ENCODE measurements around the gene GATAD2B. TPM values are rescaled to one million over a fixed set of nuclear protein-coding genes. Genes with fewer than 3 reads are reported as not detected.

Gene GATAD2B
- total and polyA plus RNA-seq, 7 donors: 1.8 to 37.4 (median 16.4) TPM

DNA sequence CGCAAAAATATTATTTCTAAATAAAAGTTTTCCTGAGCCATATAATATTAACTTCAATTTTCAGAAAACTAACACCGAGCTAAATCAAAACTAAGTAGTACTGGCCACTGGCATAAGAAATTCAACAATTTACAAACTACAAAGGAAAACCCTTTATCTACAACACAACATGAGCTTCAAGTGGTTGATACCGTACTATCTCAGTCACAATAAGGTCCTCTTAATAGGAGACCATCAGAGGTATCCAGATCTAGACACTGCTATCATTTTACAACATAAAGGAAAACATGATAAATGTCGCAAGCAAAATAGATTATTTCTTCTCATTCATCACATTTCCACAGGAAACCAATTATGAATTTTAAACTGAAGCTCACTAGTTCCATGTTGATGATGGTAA is 39.5 kb downstream of the GATAD2B start:
- no peak for DNase-seq
- intact Hi-C loops (cut with DNase I): loop anchor here (5.0 kb wide), 1 partner anchor 39 kb away; the partner anchor contains the start of gene GATAD2B

DNA sequence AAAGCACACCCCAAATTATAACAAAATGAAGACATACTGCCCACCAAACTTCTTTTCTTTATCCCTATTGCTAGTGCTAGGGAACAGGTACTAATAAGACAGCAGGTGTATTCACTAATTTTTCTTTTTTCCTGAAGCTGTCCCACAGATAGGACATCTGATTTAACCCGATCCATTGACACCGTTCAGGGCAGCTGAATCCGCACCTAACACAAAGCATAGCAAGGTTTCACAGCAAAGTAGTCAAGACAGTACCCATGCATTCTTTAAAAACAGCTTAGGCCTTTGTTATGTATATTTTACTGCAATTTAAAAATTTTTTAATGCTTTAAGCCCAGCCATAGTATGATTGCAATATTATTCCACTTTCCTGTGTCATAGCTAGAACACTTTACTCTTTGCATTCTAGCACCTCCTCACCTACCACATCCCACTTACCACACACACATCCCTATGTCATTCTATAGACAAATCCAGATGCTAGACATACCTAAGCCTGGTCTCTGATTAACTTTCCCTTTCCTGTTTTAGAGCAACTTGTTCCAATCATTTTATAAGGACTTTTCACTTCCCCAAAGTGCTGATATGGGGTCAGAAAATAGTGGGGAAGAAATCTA is 40.4 kb downstream of the GATAD2B start:
- H3K27me3 ChIP-seq: no peaks in the 10 kb centered on the region
- H3K36me3 ChIP-seq: peaks cover 0 to 2% (median 0%) of the 10 kb centered on the region in 4 donors
- 87 to 93% methylated on average over 3 of the region's 3 CpGs for WGBS, 2 donors
- TF ChIP-seq POLR2A (IDR thresholded peaks at IDR 0.05) (no peak), POLR2AphosphoS5 (IDR thresholded peaks at IDR 0.05) (no peak), EP300 (IDR thresholded peaks at IDR 0.05) (no peak), CTCF (IDR thresholded peaks at IDR 0.05) (no peak)
- H3K27ac ChIP-seq: peak overlapping the region in 1 of 4 donors; percentile 70
- H3K9me3 ChIP-seq: no peaks in the 10 kb centered on the region
- H3K4me1 ChIP-seq: peaks cover 0 to 36% (median 30%) of the 10 kb centered on the region in 4 donors
- no peak for DNase-seq
- H3K4me3 ChIP-seq: no peak overlapping the region
- intact Hi-C loops (cut with DNase I): loop anchor here (5.0 kb wide), 1 partner anchor 40 kb away; the partner anchor contains the start of gene GATAD2B

More for the DNA sequence above, 39.5 kb downstream of the GATAD2B start:
- no peaks in the 10 kb centered on the region for H3K27me3 ChIP-seq
- no peaks in the 10 kb centered on the region for H3K9me3 ChIP-seq
- 95 to 96% methylated on average over 4 of the region's 4 CpGs for WGBS, 2 donors
- no peak overlapping the region for H3K4me3 ChIP-seq
- peaks cover 0 to 2% (median 0%) of the 10 kb centered on the region in 4 donors for H3K36me3 ChIP-seq
- no peak overlapping the region for H3K27ac ChIP-seq
- TF ChIP-seq POLR2A (IDR thresholded peaks at IDR 0.05): no peak
- TF ChIP-seq EP300 (IDR thresholded peaks at IDR 0.05): no peak
- no peak for TF ChIP-seq POLR2AphosphoS5 (IDR thresholded peaks at IDR 0.05)
- no peak for TF ChIP-seq CTCF (IDR thresholded peaks at IDR 0.05)
- peaks cover 0 to 42% (median 36%) of the 10 kb centered on the region in 4 donors for H3K4me1 ChIP-seq

DNA sequence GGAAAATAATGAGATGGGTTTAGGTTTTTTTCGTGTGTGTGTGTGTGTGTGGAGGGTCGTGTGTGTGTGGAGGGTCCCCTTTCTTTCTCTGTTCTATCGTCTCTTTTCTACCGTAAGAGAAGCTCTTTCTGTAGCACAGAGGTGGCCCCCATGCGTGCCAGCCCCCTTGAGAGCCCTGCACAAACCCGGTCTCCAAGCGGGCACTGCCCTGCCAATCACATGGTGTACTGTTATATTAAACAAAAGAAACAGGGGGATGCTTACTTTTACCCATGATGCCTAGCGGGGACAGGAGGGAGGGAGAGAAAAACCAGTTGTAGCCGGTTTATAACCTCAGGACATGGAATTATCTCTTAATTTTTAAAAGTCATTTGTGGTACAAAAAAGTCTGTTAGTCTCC is 41.0 kb downstream of the GATAD2B start:
- Histone ChIP-seq H3K36me3 (peaks cover 0 to 1% (median 0%) of the 10 kb centered on the region in 4 donors), H3K27me3 (no peaks in the 10 kb centered on the region), H3K4me1 (peaks cover 0 to 34% (median 30%) of the 10 kb centered on the region in 4 donors), H3K27ac (peak overlapping the region in 2 of 4 donors; percentile 59 to 70), H3K9me3 (no peaks in the 10 kb centered on the region), H3K4me3 (peak overlapping the region in 2 of 4 donors; percentile 1 to 11)
- no peak for DNase-seq
- no peak for TF ChIP-seq CTCF (IDR thresholded peaks at IDR 0.05)
- TF ChIP-seq POLR2AphosphoS5 (IDR thresholded peaks at IDR 0.05): no peak
- no peak for TF ChIP-seq EP300 (IDR thresholded peaks at IDR 0.05)
- no peak for TF ChIP-seq POLR2A (IDR thresholded peaks at IDR 0.05)
- intact Hi-C loops (cut with DNase I): loop anchor here (5.0 kb wide), 1 partner anchor 41 kb away; the partner anchor contains the start of gene GATAD2B
- 62% methylated on average over 9 of the region's 9 CpGs for WGBS, 2 donors

DNA sequence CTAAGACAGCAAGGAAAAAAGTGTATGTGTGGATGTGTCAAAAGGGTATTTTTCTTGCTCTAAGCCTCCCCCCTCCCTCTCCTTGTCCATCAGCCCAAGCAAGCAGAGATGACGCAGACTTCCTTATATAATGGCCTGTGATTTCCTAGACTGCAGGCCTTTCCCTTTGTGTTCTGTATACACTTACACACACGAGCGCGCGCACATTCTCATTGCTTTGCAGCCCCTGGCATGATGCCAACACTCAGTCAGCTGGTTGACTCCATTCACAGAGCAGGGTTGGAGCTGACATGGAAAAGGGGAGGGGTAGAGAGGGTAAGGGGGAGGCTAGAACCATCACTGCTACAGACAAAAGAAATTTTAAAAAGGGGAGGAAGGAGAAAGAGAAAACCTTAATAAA is 41.8 kb downstream of the GATAD2B start:
- TF ChIP-seq EP300 (IDR thresholded peaks at IDR 0.05) (peak in 1 of 4 donors; percentile 38), POLR2AphosphoS5 (IDR thresholded peaks at IDR 0.05) (peak in 3 of 4 donors; percentile 56 to 83 (median 60)), POLR2A (IDR thresholded peaks at IDR 0.05) (no peak), CTCF (IDR thresholded peaks at IDR 0.05) (no peak)
- 9 to 22% methylated on average over 5 of the region's 5 CpGs for WGBS, 2 donors
- H3K4me3 ChIP-seq: no peak overlapping the region
- no peaks in the 10 kb centered on the region for H3K9me3 ChIP-seq
- peak overlapping the region in 3 of 4 donors; percentile 43 to 70 (median 59) for H3K27ac ChIP-seq
- DNase-seq: peak; percentile 93
- peaks cover 0 to 34% (median 31%) of the 10 kb centered on the region in 4 donors for H3K4me1 ChIP-seq
- H3K27me3 ChIP-seq: no peaks in the 10 kb centered on the region
- intact Hi-C loops (cut with DNase I): loop anchor here (5.0 kb wide), 1 partner anchor 41 kb away; the partner anchor contains the start of gene GATAD2B
- no peaks in the 10 kb centered on the region for H3K36me3 ChIP-seq
